Upper lobe of left lung (tissue), 4 donors: Measurements from ENCODE around the gene CEACAM19.

Experiments used
- POLR2A ChIP-seq, 4 donors: fragments of 450-650 bp; IDR thresholded peaks; one replicate each; pipeline ENCODE4 v1.5.1; 2016 to 2017; ENCODE audit warnings: antibody characterized with exemption in 4 of 4, mild to moderate bottlenecking in 2 of 4
- POLR2AphosphoS5 ChIP-seq, 2 donors: sonication (generic); formaldehyde crosslinking; IDR thresholded peaks; one replicate each; pipeline ENCODE4 v1.5.1; 2017; ENCODE audit warnings: antibody characterized with exemption in 2 of 2
- TF ChIP-seq, protein P1 (sequence below), 6 experiments: fragments of 450-650 bp in 4 of 6; fragments of 200-600 bp in 2 of 6; sonication (generic) in 2 of 6; IDR thresholded peaks; one replicate each; pipeline ENCODE4 v1.5.1; 2016 to 2019; ENCODE audit warnings: antibody characterized with exemption in 6 of 6

DNA sequence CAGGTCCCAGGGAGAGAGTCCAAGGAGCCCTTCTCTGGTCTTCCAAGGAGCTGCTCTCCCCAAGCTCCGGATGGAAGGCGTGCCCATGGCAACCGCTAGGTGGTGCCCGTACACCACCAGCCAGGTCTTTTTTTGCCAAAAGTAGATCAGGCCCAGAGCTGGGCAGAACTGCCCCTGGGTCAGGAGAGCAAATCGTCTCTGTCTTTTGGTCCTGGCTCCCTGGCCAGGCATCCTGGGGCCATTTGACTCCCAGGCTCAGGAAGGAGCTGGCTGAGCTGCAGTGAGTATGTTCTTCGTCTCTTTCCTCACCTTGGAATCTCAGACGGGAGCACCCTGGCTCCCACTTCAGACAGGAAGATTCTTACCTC, 52.7 kb downstream of the CEACAM19 start:
- TF ChIP-seq, protein P1, sequence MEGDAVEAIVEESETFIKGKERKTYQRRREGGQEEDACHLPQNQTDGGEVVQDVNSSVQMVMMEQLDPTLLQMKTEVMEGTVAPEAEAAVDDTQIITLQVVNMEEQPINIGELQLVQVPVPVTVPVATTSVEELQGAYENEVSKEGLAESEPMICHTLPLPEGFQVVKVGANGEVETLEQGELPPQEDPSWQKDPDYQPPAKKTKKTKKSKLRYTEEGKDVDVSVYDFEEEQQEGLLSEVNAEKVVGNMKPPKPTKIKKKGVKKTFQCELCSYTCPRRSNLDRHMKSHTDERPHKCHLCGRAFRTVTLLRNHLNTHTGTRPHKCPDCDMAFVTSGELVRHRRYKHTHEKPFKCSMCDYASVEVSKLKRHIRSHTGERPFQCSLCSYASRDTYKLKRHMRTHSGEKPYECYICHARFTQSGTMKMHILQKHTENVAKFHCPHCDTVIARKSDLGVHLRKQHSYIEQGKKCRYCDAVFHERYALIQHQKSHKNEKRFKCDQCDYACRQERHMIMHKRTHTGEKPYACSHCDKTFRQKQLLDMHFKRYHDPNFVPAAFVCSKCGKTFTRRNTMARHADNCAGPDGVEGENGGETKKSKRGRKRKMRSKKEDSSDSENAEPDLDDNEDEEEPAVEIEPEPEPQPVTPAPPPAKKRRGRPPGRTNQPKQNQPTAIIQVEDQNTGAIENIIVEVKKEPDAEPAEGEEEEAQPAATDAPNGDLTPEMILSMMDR (IDR thresholded peaks at IDR 0.05): peak; percentile 95 to 98 (median 96)
- peak in 1 of 2 donors; percentile 13 for TF ChIP-seq POLR2AphosphoS5 (IDR thresholded peaks at IDR 0.05)
- no peak for TF ChIP-seq POLR2A (IDR thresholded peaks at IDR 0.05)
